GM12878 (cell line): Measurements from ENCODE around the gene CWC25.

ENCODE experiments used
- FOS ChIP-seq: IDR thresholded peaks from 3 replicates; pipeline ENCODE4 v1.6.1; 2011; ENCODE audit warnings: borderline replicate concordance; ENCODE audit not compliant: insufficient read length; ENCODE audit errors: extremely low read depth
- TF ChIP-seq, protein P1 (sequence below), 3 experiments: IDR thresholded peaks in 2 of 3; conservative IDR thresholded peaks in 1 of 3; 2 replicates each; pipeline ENCODE4 v1.5.1; 2011; ENCODE audit warnings: low read depth in 3 of 3, low read length in 3 of 3, mild to moderate bottlenecking in 3 of 3, control low read depth in 2 of 3, moderate library complexity in 2 of 3, inconsistent platforms in 1 of 3, mixed read lengths in 1 of 3; ENCODE audit not compliant: control insufficient read depth in 2 of 3, insufficient read depth in 1 of 3; ENCODE audit errors: extremely low read depth in 1 of 3

DNA sequence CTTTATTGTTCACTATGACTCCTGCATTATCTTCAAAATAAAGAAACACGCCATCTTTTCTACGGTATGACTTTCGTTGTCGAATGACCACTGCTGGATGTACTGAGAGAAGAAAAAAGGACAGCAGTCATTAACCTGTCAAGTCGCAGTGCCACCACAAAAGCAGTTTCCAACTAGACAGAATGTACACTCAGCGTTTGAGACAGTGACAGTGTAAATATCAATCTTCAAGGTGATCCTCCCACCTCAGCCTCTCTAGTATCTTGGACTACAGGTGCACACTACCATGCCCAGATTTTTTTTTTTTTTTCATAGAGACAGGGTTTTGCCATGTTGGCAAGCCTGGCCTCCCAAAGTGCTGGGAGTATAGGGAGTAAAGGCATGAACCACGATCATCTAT lies 25.3 kb upstream of the CWC25 start:
- no peak for TF ChIP-seq FOS
- TF ChIP-seq, protein P1, sequence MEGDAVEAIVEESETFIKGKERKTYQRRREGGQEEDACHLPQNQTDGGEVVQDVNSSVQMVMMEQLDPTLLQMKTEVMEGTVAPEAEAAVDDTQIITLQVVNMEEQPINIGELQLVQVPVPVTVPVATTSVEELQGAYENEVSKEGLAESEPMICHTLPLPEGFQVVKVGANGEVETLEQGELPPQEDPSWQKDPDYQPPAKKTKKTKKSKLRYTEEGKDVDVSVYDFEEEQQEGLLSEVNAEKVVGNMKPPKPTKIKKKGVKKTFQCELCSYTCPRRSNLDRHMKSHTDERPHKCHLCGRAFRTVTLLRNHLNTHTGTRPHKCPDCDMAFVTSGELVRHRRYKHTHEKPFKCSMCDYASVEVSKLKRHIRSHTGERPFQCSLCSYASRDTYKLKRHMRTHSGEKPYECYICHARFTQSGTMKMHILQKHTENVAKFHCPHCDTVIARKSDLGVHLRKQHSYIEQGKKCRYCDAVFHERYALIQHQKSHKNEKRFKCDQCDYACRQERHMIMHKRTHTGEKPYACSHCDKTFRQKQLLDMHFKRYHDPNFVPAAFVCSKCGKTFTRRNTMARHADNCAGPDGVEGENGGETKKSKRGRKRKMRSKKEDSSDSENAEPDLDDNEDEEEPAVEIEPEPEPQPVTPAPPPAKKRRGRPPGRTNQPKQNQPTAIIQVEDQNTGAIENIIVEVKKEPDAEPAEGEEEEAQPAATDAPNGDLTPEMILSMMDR (IDR thresholded peaks at IDR 0.05 in 2 of 3, conservative IDR thresholded peaks at IDR 0.05 in 1 of 3; ENCODE audit: control insufficient read depth in 2 of 3, extremely low read depth in 1 of 3, insufficient read depth in 1 of 3, low read depth in 3 of 3, low read length in 3 of 3), result no peak
